NT2/D1 (cell line): Measurements from ENCODE around the gene SLC22A17.

Experiments used
- DNase-seq: peaks from one replicate; pipeline ENCODE4 v3.0.0-alpha.2; 2011; ENCODE audit warnings: low read depth, low spot score
- H3K27me3 ChIP-seq: 2 replicates; pipeline ENCODE4 v1.6.0; 2011; ENCODE audit warnings: mild to moderate bottlenecking; ENCODE audit not compliant: insufficient read length, insufficient read depth
- H3K36me3 ChIP-seq: 2 replicates; pipeline ENCODE4 v1.6.1; 2011; ENCODE audit warnings: mild to moderate bottlenecking, low read length, mixed read lengths; ENCODE audit not compliant: insufficient read depth, insufficient read length
- H3K4me1 ChIP-seq: 2 replicates; pipeline ENCODE4 v1.5.1; 2011; ENCODE audit not compliant: insufficient read depth, insufficient read length
- H3K4me3 ChIP-seq: 2 replicates; pipeline ENCODE4 v1.5.1; 2011; ENCODE audit warnings: low read depth; ENCODE audit not compliant: insufficient read length
- H3K9ac ChIP-seq: 2 replicates; pipeline ENCODE4 v1.6.0; 2011; ENCODE audit warnings: low read depth; ENCODE audit not compliant: insufficient read length
- H3K9me3 ChIP-seq: 2 replicates; pipeline ENCODE4 v1.5.1; 2011; ENCODE audit warnings: mild to moderate bottlenecking, low read length; ENCODE audit not compliant: insufficient read depth
- SUZ12 ChIP-seq: IDR thresholded peaks from 2 replicates; pipeline ENCODE4 v1.6.1; 2011; ENCODE audit not compliant: insufficient read length, insufficient read depth; ENCODE audit errors: extremely low read depth
- YY1 ChIP-seq: IDR thresholded peaks from 2 replicates; pipeline ENCODE4 v1.6.1; 2011; ENCODE audit not compliant: insufficient read length, insufficient read depth
- ZNF274 ChIP-seq: IDR thresholded peaks from 2 replicates; pipeline ENCODE4 v1.6.1; 2011; ENCODE audit warnings: mild to moderate bottlenecking, low read depth, low read length

The SLC22A17 gene

DNA sequence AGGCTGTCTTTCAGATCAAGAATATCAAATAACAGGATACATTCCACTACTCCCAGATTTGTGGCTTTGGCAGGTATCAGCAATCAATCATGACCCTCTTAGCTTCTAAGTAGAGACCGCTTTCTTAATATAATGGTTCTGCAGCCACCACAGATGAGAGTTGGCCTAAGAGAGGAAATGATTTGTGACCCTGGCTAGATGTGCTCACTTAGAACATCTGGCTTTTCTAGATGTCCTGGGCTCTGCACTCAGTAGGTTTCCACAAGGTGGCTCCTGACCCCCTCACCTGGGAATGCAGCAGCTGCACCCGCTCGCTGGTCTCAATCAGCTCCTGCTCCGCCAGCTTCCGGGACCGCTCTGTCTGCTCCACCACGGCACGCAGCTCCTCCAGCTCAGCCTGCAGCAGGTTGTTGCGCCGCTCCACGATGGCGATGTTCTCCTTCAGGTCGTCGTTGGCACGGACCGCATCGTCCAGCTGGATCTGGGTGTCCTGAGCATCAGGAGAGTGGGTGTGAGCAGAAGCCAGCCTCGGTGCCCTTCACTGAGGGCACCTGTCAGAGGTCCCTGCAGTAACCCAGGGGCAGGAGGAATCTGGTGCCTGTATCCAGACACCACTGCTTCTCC lies 33.1 kb upstream of the SLC22A17 start:
- DNase-seq: no peak
- Histone ChIP-seq H3K4me3 (no peak overlapping the region), H3K4me1 (peaks cover 12% of the 10 kb centered on the region), H3K36me3 (peaks cover 20% of the 10 kb centered on the region), H3K9me3 (no peaks in the 10 kb centered on the region), H3K9ac (no peak overlapping the region), H3K27me3 (no peaks in the 10 kb centered on the region)
- TF ChIP-seq SUZ12: no peak
- no peak for TF ChIP-seq ZNF274
- no peak for TF ChIP-seq YY1

DNA sequence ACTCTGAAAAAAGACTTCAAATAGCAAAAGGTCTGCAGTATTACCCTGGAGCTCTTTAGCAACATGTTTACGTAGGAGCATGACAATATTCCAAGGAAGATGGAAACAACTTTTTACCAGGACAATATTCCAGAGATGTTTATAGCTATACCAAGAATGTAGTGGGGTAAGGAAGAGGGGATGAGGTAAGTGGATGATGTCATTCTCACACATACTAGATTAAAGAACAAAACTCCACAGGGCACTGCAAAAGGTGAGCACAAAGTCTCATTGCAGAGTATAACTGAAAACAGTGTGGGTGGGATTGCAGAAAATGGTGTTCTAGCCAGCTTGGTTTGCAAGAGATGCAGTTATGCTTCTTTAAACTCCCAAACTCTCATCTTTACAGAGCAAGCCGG lies 32.6 kb upstream of the SLC22A17 start:
- H3K9ac ChIP-seq: no peak overlapping the region
- H3K36me3 ChIP-seq: peaks cover 20% of the 10 kb centered on the region
- H3K4me3 ChIP-seq: no peak overlapping the region
- peaks cover 12% of the 10 kb centered on the region for H3K4me1 ChIP-seq
- no peaks in the 10 kb centered on the region for H3K9me3 ChIP-seq
- TF ChIP-seq ZNF274: no peak
- TF ChIP-seq SUZ12: no peak
- no peak for TF ChIP-seq YY1
- no peak for DNase-seq
- H3K27me3 ChIP-seq: no peaks in the 10 kb centered on the region

DNA sequence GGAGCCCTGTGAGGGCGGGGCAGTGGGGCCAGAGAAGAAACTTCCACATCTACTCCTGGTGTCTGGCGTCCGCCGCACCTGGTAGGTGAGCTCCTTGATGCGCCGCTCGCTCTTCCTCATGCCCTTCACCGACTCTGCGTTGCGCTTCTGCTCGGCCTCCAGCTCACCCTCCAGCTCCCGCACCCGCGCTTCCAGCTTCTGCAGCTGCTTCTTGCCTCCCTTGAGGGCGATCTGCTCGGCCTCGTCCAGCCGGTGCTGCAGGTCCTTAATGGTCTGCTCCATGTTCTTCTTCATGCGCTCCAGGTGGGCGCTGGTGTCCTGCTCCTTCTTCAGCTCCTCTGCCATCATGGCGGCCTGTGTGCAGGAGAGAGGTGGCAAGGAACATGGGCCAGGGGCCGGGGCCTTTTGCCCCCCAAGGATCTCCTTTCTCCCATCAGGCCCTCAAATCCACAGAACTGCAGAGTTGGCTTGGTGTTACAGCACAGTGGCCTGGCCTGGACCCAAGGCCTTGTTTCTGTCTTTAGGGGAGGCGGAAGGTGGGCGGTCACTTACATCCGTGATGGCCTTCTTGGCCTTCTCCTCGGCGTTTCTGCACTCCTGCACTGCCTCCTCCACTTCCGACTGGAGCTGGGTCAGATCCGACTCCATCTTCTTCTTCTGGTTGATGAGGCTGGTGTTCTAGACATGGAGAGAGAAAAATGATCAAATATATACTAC lies 31.8 kb upstream of the SLC22A17 start:
- Histone ChIP-seq H3K9me3 (no peaks in the 10 kb centered on the region), H3K27me3 (no peaks in the 10 kb centered on the region), H3K4me1 (peaks cover 13% of the 10 kb centered on the region), H3K9ac (no peak overlapping the region), H3K4me3 (no peak overlapping the region), H3K36me3 (peaks cover 20% of the 10 kb centered on the region)
- no peak for TF ChIP-seq ZNF274
- no peak for TF ChIP-seq YY1
- no peak for TF ChIP-seq SUZ12
- no peak for DNase-seq

DNA sequence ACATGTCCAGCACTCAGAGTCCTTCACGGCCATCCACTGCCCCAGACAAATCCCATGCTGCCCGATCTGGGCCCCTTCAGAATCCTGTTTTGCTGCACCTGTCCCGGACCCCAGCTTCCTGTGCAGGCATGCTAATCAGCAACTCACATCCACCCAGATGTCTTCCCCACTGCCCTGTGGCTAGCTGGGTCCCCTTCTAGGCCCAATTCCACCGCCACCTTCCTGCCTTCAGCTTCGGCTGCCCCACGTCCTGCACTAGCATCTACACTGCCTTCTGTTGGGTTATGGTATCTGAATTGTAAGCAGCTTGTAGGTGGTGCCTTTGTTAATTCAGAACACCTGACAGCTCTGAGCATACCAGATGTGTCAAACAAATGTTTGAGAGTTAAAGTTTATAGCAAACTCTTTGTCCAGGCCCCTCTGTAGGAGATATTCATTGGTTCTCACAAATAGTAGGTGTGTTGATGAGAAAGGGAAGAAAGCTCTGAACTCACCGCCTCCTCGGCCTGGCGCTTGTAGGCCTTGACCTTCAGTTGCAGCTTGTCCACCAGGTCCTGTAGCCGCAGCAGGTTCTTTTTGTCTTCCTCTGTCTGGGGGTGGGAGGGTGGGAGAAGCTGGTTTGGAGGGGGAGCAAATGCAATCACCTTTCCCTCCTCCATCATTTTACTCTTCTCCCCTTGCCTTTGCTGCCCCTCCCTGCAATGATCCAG lies 30.2 kb upstream of the SLC22A17 start:
- no peak for DNase-seq

DNA sequence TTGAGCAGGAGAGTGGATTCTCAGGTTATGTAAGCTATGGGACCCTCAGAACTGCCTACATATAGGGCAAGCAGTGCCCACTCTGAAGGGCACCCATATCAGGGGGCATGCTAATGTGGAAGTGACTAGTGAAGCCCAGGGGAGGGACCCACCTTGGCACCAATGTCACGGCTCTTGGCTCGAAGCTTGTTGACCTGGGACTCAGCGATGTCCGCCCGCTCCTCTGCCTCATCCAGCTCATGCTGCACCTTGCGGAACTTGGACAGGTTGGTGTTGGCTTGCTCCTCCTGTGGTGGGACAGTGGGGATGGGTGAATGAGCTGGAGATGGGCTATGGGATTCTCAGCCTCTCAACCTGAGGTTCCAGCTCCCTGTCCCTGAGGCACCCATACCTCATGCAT lies 29.6 kb upstream of the SLC22A17 start:
- no peak overlapping the region for H3K9ac ChIP-seq
- no peak for TF ChIP-seq SUZ12
- no peak for TF ChIP-seq ZNF274
- no peak for TF ChIP-seq YY1
- peaks cover 14% of the 10 kb centered on the region for H3K27me3 ChIP-seq
- no peaks in the 10 kb centered on the region for H3K9me3 ChIP-seq
- H3K4me1 ChIP-seq: peaks cover 7% of the 10 kb centered on the region
- no peak for DNase-seq
- H3K36me3 ChIP-seq: peaks cover 20% of the 10 kb centered on the region
- no peak overlapping the region for H3K4me3 ChIP-seq

More for the DNA sequence above, 30.2 kb upstream of the SLC22A17 start:
- Histone ChIP-seq H3K4me1 (peaks cover 5% of the 10 kb centered on the region), H3K36me3 (peaks cover 20% of the 10 kb centered on the region), H3K4me3 (no peak overlapping the region), H3K27me3 (peaks cover 9% of the 10 kb centered on the region), H3K9ac (no peak overlapping the region), H3K9me3 (no peaks in the 10 kb centered on the region)
- no peak for TF ChIP-seq ZNF274
- TF ChIP-seq YY1: no peak
- no peak for TF ChIP-seq SUZ12

DNA sequence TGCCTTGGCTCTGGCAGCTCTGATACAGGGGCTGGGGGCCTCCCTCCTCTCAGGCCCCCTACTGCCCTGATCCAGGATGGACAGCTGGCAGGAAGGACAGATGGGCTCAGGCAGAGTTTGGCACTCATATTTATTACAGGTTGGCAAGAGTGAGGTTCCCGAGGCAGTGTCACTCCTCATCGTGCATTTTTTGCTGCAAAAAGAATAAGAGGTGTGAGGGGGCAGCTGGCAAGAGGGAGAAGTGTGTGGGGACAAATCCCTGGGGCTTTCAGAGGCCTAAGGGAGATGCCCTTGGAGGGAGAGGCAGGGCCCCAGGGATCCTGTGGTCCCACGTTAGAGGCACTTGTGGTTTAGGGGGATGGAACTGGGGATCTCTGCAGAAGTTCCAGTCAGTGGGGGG lies 29.2 kb upstream of the SLC22A17 start:
- Histone ChIP-seq H3K27me3 (peaks cover 16% of the 10 kb centered on the region), H3K36me3 (peaks cover 20% of the 10 kb centered on the region), H3K9me3 (no peaks in the 10 kb centered on the region), H3K9ac (no peak overlapping the region), H3K4me1 (peaks cover 9% of the 10 kb centered on the region), H3K4me3 (no peak overlapping the region)
- TF ChIP-seq ZNF274 (no peak), YY1 (no peak), SUZ12 (no peak)
- DNase-seq: no peak

DNA sequence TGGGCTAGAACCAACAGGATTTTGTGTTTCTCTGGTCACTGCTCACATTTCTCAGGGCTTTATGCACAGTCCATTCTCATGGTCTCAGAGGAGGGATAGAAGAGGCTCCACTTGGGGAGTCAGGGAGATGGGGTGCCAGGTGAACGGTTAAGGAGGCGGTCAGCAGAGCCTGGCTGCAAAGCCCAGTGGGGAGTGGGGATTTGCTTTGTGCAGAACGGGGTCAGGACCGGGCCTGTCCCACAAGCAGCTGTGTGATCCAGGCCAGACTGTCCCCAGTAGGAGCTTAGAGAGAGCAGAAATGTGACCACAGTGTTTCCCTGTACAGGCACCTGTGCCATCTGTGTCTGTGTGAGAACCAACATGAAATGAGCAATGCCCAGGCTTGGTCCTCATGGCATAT lies 28.3 kb upstream of the SLC22A17 start:
- TF ChIP-seq YY1 (no peak), ZNF274 (no peak), SUZ12 (no peak)
- peaks cover 16% of the 10 kb centered on the region for H3K27me3 ChIP-seq
- no peak overlapping the region for H3K9ac ChIP-seq

More for the DNA sequence above, 28.3 kb upstream of the SLC22A17 start:
- H3K4me3 ChIP-seq: no peak overlapping the region
- H3K36me3 ChIP-seq: peaks cover 18% of the 10 kb centered on the region
- DNase-seq: no peak
- no peaks in the 10 kb centered on the region for H3K9me3 ChIP-seq
- peaks cover 9% of the 10 kb centered on the region for H3K4me1 ChIP-seq
